SK-N-SH treated with all-trans-retinoic acid at 6 μM for 48 hours (cell line): ENCODE results near the gene PLEKHG2.

ENCODE experiments used
- ATAC-seq: fragments of 200-7000 bp; cut with Tn5 transposase; 3 replicates; pipeline ENCODE4 v1.9.1; 2020; ENCODE audit warnings: mild to moderate bottlenecking, moderate library complexity
- ARNTL ChIP-seq: fragments of 450-650 bp; formaldehyde crosslinking; IDR thresholded peaks from 2 replicates; pipeline ENCODE4 v1.5.0; 2020; ENCODE audit warnings: low read depth, mild to moderate bottlenecking, moderate library complexity, borderline replicate concordance
- BACH2 ChIP-seq: fragments of 250-450 bp; sonication (Bioruptor Pico); IDR thresholded peaks from 2 replicates; pipeline ENCODE4 v1.9.0; 2021; ENCODE audit warnings: mild to moderate bottlenecking, borderline replicate concordance
- CREB5 ChIP-seq: fragments of 250-450 bp; sonication (Bioruptor Pico); IDR thresholded peaks from 2 replicates; pipeline ENCODE4 v1.5.1; 2020; ENCODE audit warnings: low read depth, mild to moderate bottlenecking, moderate library complexity
- CSDC2 ChIP-seq: fragments of 250-450 bp; sonication (Bioruptor Pico); IDR thresholded peaks from 2 replicates; pipeline ENCODE4 v1.5.0; 2020; ENCODE audit warnings: mild to moderate bottlenecking, moderate library complexity
- ESRRG ChIP-seq: fragments of 250-450 bp; sonication (Bioruptor Pico); IDR thresholded peaks from 2 replicates; pipeline ENCODE4 v1.6.1; 2021; ENCODE audit warnings: mild to moderate bottlenecking
- GLIS3 ChIP-seq: fragments of 250-450 bp; sonication (Bioruptor Pico); IDR thresholded peaks from 2 replicates; pipeline ENCODE4 v1.5.0; 2020; ENCODE audit warnings: mild to moderate bottlenecking, moderate library complexity
- ISL1 ChIP-seq: fragments of 250-450 bp; sonication (Bioruptor Pico); IDR thresholded peaks from 2 replicates; pipeline ENCODE4 v2.1.2; 2022; ENCODE audit warnings: mild to moderate bottlenecking, moderate library complexity
- OSR1 ChIP-seq: fragments of 250-450 bp; sonication (Bioruptor Pico); IDR thresholded peaks from 2 replicates; pipeline ENCODE4 v1.8.0; 2022; ENCODE audit warnings: moderate library complexity, mild to moderate bottlenecking, inconsistent platforms
- PATZ1 ChIP-seq: fragments of 250-450 bp; sonication (Bioruptor Pico); IDR thresholded peaks from 2 replicates; pipeline ENCODE4 v1.8.0; 2020; ENCODE audit warnings: mild to moderate bottlenecking, moderate library complexity, borderline replicate concordance
- POU6F1 ChIP-seq: fragments of 250-450 bp; sonication (Bioruptor Pico); IDR thresholded peaks from 2 replicates; pipeline ENCODE4 v1.8.0; 2021; ENCODE audit warnings: low read depth, mild to moderate bottlenecking, moderate library complexity, borderline replicate concordance
- PPARA ChIP-seq: fragments of 250-450 bp; sonication (Bioruptor Pico); IDR thresholded peaks from 2 replicates; pipeline ENCODE4 v1.5.0; 2020; ENCODE audit warnings: mild to moderate bottlenecking, borderline replicate concordance
- RARB ChIP-seq: fragments of 250-450 bp; sonication (Bioruptor Pico); IDR thresholded peaks from 2 replicates; pipeline ENCODE4 v1.8.0; 2021; ENCODE audit warnings: mild to moderate bottlenecking, moderate library complexity
- SNAI2 ChIP-seq: fragments of 250-450 bp; sonication (Bioruptor Pico); IDR thresholded peaks from 2 replicates; pipeline ENCODE4 v1.5.0; 2020; ENCODE audit warnings: mild to moderate bottlenecking, moderate library complexity
- ZC3H10 ChIP-seq: fragments of 250-450 bp; sonication (Bioruptor Pico); IDR thresholded peaks from 2 replicates; pipeline ENCODE4 v1.5.1; 2021; ENCODE audit warnings: mild to moderate bottlenecking, moderate library complexity
- ZFP3 ChIP-seq: fragments of 250-450 bp; sonication (Bioruptor Pico); IDR thresholded peaks from 2 replicates; pipeline ENCODE4 v1.5.0; 2020; ENCODE audit warnings: mild to moderate bottlenecking, moderate library complexity
- ZFP30 ChIP-seq: fragments of 450-650 bp; formaldehyde crosslinking; IDR thresholded peaks from 2 replicates; pipeline ENCODE4 v1.5.0; 2022; ENCODE audit warnings: mild to moderate bottlenecking, moderate library complexity
- ZNF565 ChIP-seq: fragments of 450-650 bp; formaldehyde crosslinking; conservative IDR thresholded peaks from 2 replicates; pipeline ENCODE4 v1.5.0; 2020; ENCODE audit warnings: low read depth, mild to moderate bottlenecking, moderate library complexity
- ZNF70 ChIP-seq: fragments of 450-650 bp; formaldehyde crosslinking; IDR thresholded peaks from 2 replicates; pipeline ENCODE4 v1.5.0; 2020; ENCODE audit warnings: mild to moderate bottlenecking, moderate library complexity
- ZNF8 ChIP-seq: fragments of 450-650 bp; formaldehyde crosslinking; IDR thresholded peaks from 2 replicates; pipeline ENCODE4 v1.5.0; 2020; ENCODE audit warnings: mild to moderate bottlenecking, moderate library complexity
- TF ChIP-seq, protein P1 (sequence below): fragments of 250-450 bp; sonication (Bioruptor Pico); IDR thresholded peaks from 2 replicates; pipeline ENCODE4 v1.5.0; 2020; ENCODE audit warnings: mild to moderate bottlenecking, moderate library complexity
- TF ChIP-seq, protein P2 (sequence below): fragments of 250-450 bp; sonication (Bioruptor Pico); IDR thresholded peaks from 2 replicates; pipeline ENCODE4 v1.5.1; 2021; ENCODE audit warnings: mild to moderate bottlenecking, moderate library complexity

The PLEKHG2 gene

GRCh38 chr19:39438270-39438934 is 25.9 kb downstream of the PLEKHG2 start:
- no peak for ATAC-seq
- TF ChIP-seq ZNF70 (CRISPR knock-in tag) (no peak), ESRRG (CRISPR knock-in tag) (no peak), OSR1 (no peak), PATZ1 (CRISPR knock-in tag) (no peak), SNAI2 (CRISPR knock-in tag) (no peak), ZFP3 (no peak), ZC3H10 (CRISPR knock-in tag) (no peak), POU6F1 (CRISPR knock-in tag) (no peak), ARNTL (no peak), RARB (CRISPR knock-in tag) (no peak), ISL1 (CRISPR knock-in tag) (no peak), BACH2 (CRISPR knock-in tag) (no peak), ZFP30 (CRISPR knock-in tag) (no peak)
- TF ChIP-seq, protein P1, sequence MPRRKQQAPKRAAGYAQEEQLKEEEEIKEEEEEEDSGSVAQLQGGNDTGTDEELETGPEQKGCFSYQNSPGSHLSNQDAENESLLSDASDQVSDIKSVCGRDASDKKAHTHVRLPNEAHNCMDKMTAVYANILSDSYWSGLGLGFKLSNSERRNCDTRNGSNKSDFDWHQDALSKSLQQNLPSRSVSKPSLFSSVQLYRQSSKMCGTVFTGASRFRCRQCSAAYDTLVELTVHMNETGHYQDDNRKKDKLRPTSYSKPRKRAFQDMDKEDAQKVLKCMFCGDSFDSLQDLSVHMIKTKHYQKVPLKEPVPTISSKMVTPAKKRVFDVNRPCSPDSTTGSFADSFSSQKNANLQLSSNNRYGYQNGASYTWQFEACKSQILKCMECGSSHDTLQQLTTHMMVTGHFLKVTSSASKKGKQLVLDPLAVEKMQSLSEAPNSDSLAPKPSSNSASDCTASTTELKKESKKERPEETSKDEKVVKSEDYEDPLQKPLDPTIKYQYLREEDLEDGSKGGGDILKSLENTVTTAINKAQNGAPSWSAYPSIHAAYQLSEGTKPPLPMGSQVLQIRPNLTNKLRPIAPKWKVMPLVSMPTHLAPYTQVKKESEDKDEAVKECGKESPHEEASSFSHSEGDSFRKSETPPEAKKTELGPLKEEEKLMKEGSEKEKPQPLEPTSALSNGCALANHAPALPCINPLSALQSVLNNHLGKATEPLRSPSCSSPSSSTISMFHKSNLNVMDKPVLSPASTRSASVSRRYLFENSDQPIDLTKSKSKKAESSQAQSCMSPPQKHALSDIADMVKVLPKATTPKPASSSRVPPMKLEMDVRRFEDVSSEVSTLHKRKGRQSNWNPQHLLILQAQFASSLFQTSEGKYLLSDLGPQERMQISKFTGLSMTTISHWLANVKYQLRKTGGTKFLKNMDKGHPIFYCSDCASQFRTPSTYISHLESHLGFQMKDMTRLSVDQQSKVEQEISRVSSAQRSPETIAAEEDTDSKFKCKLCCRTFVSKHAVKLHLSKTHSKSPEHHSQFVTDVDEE (CRISPR knock-in tag), result no peak
- TF ChIP-seq, all 23 proteins: peak for 0

GRCh38 chr19:39444598-39445195 is 32.2 kb downstream of the PLEKHG2 start:
- TF ChIP-seq CSDC2 (CRISPR knock-in tag) (no peak), POU6F1 (CRISPR knock-in tag) (no peak), ZNF565 (no peak), CREB5 (CRISPR knock-in tag) (no peak), ZNF70 (CRISPR knock-in tag) (no peak), OSR1 (no peak), PPARA (CRISPR knock-in tag) (no peak), ZC3H10 (CRISPR knock-in tag) (no peak), GLIS3 (CRISPR knock-in tag) (no peak), ZNF8 (CRISPR knock-in tag) (no peak), ARNTL (no peak), ISL1 (CRISPR knock-in tag) (no peak), BACH2 (CRISPR knock-in tag) (no peak)
- TF ChIP-seq, protein P2, sequence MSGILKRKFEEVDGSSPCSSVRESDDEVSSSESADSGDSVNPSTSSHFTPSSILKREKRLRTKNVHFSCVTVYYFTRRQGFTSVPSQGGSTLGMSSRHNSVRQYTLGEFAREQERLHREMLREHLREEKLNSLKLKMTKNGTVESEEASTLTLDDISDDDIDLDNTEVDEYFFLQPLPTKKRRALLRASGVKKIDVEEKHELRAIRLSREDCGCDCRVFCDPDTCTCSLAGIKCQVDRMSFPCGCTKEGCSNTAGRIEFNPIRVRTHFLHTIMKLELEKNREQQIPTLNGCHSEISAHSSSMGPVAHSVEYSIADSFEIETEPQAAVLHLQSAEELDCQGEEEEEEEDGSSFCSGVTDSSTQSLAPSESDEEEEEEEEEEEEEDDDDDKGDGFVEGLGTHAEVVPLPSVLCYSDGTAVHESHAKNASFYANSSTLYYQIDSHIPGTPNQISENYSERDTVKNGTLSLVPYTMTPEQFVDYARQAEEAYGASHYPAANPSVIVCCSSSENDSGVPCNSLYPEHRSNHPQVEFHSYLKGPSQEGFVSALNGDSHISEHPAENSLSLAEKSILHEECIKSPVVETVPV (CRISPR knock-in tag), result no peak
- TF ChIP-seq, all 23 proteins: peak for 0
- ATAC-seq, result no peak
